ENCODE results near the gene TRIM25. TPM values are rescaled to one million over a fixed set of nuclear protein-coding genes. Genes with fewer than 3 reads are reported as not detected.

TRIM25 gene
- total RNA-seq, 6 experiments from 2014 or later, result 38.8 to 43.7 (median 41.4) TPM

GRCh38 chr17:56898874-56899273, 15.0 kb downstream of the TRIM25 start:
- no peak for TF ChIP-seq CTCF (IDR thresholded peaks at IDR 0.05)
- Mint-ChIP-seq H3K27me3 (ENCODE audit: insufficient read depth) (no peaks in the 10 kb centered on the region; the same call in none of the 2 replicates), H3K36me3 (ENCODE audit: low read depth) (peaks cover 60% of the 10 kb centered on the region), H3K4me1 (ENCODE audit: low read depth) (peaks cover 23% of the 10 kb centered on the region), H3K4me3 (no peak overlapping the region), H3K9me3 (no peaks in the 10 kb centered on the region), H3K27ac (no peak overlapping the region)
- DNase-seq, result no peak

DNA sequence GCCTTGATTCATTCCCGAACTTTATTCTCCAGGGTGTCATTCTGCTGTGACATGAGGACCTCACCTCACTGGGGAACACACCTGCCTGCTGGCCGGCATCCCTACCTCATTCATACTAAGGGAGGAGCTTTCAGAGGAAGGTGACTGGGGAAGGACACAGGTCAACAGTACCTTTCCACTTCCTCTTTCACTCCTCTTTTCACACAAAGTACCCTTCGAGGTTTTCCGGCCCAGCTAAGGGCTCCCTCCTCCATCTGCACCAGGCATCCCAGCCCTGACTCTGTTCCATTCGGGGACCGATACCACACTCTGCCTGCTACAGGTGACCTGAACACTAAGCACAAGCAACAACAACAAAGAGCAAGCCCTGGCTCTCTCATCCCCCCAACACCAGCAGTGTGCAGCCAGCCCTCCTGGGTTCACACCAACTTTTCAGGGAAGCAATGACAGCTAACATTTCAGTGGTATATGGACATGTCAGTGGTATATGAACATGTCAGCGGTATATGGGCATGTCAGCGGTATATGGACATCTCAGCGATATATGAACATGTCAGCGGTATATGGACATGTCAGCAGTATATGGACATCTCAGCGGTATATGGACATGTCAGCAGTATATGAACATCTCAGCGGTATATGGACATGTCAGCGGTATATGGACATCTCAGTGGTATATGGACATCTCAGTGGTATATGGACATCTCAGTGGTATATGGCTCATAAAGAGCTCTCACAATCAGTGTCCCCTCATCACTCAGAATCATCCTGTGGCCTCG, 16.0 kb downstream of the TRIM25 start:
- Mint-ChIP-seq H3K27ac (no peak overlapping the region), H3K9me3 (no peaks in the 10 kb centered on the region), H3K4me1 (ENCODE audit: low read depth) (peaks cover 22% of the 10 kb centered on the region), H3K36me3 (ENCODE audit: low read depth) (peaks cover 59% of the 10 kb centered on the region), H3K27me3 (ENCODE audit: insufficient read depth) (no peaks in the 10 kb centered on the region; the same call in none of the 2 replicates), H3K4me3 (no peak overlapping the region)
- DNase-seq, result no peak
- no peak for TF ChIP-seq CTCF (IDR thresholded peaks at IDR 0.05)

GRCh38 chr17:56896968-56897359, 16.9 kb downstream of the TRIM25 start:
- no peaks in the 10 kb centered on the region for H3K9me3 Mint-ChIP-seq
- peaks cover 59% of the 10 kb centered on the region for H3K36me3 Mint-ChIP-seq (ENCODE audit: low read depth)
- H3K4me1 Mint-ChIP-seq (ENCODE audit: low read depth), result peaks cover 13% of the 10 kb centered on the region
- H3K27ac Mint-ChIP-seq, result no peak overlapping the region
- no peak for TF ChIP-seq CTCF (IDR thresholded peaks at IDR 0.05)
- no peak for DNase-seq
- H3K4me3 Mint-ChIP-seq, result no peak overlapping the region
- no peaks in the 10 kb centered on the region; the same call in none of the 2 replicates for H3K27me3 Mint-ChIP-seq (ENCODE audit: insufficient read depth)

DNA sequence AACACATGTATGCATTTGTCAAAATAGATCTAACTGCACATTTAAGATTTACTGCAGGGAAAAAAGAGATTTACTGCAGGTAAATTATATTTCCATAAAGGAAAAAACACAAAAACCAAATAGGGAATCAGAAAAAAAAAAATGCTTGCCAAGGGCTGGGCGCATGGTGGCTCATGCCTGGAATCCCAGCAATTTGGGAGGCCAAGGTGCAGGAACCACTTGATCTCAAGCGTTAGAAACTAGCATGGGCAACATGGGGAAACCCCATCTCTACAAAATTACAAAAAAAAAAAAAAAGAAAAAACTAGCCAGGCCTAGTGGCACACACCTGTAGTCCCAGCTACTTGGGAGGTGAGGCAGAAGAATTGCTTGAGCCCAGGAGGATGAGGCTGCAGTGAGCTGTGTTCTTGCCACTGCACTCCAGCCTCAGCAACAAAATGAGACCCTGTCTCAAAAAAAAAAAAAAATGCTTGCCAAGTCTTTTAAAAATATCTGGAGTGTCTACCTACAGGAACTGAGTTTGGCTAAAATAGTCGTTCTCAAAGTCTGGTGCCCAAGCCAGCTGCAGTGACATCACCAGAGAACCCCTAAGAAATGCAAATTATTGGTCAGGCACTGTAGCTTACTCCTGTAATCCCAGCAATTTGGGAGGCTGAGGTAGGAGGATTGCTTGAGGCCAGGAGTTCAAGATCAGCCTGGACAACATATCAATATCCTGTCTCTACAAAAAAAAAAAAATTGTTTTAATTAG, 17.5 kb downstream of the TRIM25 start:
- Mint-ChIP-seq H3K4me3 (no peak overlapping the region), H3K27me3 (ENCODE audit: insufficient read depth) (no peaks in the 10 kb centered on the region; the same call in none of the 2 replicates), H3K9me3 (no peaks in the 10 kb centered on the region), H3K27ac (no peak overlapping the region), H3K4me1 (ENCODE audit: low read depth) (peaks cover 8% of the 10 kb centered on the region), H3K36me3 (ENCODE audit: low read depth) (peaks cover 54% of the 10 kb centered on the region)
- TF ChIP-seq CTCF (IDR thresholded peaks at IDR 0.05), result no peak
- no peak for DNase-seq

- TF ChIP-seq CTCF (IDR thresholded peaks at IDR 0.05), result no peak
- Mint-ChIP-seq H3K9me3 (no peaks in the 10 kb centered on the region), H3K4me3 (no peak overlapping the region), H3K36me3 (ENCODE audit: low read depth) (peaks cover 57% of the 10 kb centered on the region), H3K27ac (no peak overlapping the region), H3K4me1 (ENCODE audit: low read depth) (peaks cover 8% of the 10 kb centered on the region), H3K27me3 (ENCODE audit: insufficient read depth) (no peaks in the 10 kb centered on the region; the same call in none of the 2 replicates)
- no peak for DNase-seq
Measured at GRCh38 chr17:56894859-56895455, 18.9 kb downstream of the TRIM25 start.
